ENCODE results near the gene CPLANE2.

CPLANE2 gene

GRCh38 chr1:16184557-16185303 is 52.3 kb downstream of the CPLANE2 start:
- no peaks in the 10 kb centered on the region for H3K4me1 ChIP-seq
- no peak overlapping the region for H3K4me3 ChIP-seq (ENCODE audit: low read depth, low read length)
- H2AFZ ChIP-seq, result no peak overlapping the region
- no peak overlapping the region for H3K4me2 ChIP-seq (ENCODE audit: low read length)
- no peaks in the 10 kb centered on the region for H3K9me3 ChIP-seq (ENCODE audit: control insufficient read depth, low read length)
- no peak for TF ChIP-seq CTCF (IDR thresholded peaks at IDR 0.05)
- no peak overlapping the region for H3K9ac ChIP-seq
- H3K36me3 ChIP-seq (ENCODE audit: control insufficient read depth, insufficient read depth, low read length), result no peaks in the 10 kb centered on the region
- H3K79me2 ChIP-seq, result no peaks in the 10 kb centered on the region
- H3K27ac ChIP-seq, result no peak overlapping the region
- no peaks in the 10 kb centered on the region for H3K27me3 ChIP-seq (ENCODE audit: control insufficient read depth, insufficient read depth, low read length)

GRCh38 chr1:16183765-16184556 is 53.0 kb downstream of the CPLANE2 start:
- TF ChIP-seq CTCF (IDR thresholded peaks at IDR 0.05), result no peak
- no peak overlapping the region for H3K9ac ChIP-seq
- no peaks in the 10 kb centered on the region for H3K79me2 ChIP-seq

GRCh38 chr1:16183179-16183578 is 53.8 kb downstream of the CPLANE2 start:
- Histone ChIP-seq H3K27ac (no peak overlapping the region), H3K4me2 (ENCODE audit: low read length) (no peak overlapping the region), H3K4me1 (no peaks in the 10 kb centered on the region), H3K36me3 (ENCODE audit: control insufficient read depth, insufficient read depth, low read length) (no peaks in the 10 kb centered on the region), H3K79me2 (no peaks in the 10 kb centered on the region), H3K4me3 (ENCODE audit: low read depth, low read length) (no peak overlapping the region), H2AFZ (no peak overlapping the region), H3K9ac (no peak overlapping the region), H3K9me3 (ENCODE audit: control insufficient read depth, low read length) (no peaks in the 10 kb centered on the region), H3K27me3 (ENCODE audit: control insufficient read depth, insufficient read depth, low read length) (no peaks in the 10 kb centered on the region)
- no peak for TF ChIP-seq CTCF (IDR thresholded peaks at IDR 0.05)

More at GRCh38 chr1:16183765-16184556, 53.0 kb downstream of the CPLANE2 start:
- H3K36me3 ChIP-seq (ENCODE audit: control insufficient read depth, insufficient read depth, low read length), result no peaks in the 10 kb centered on the region
- H3K27me3 ChIP-seq (ENCODE audit: control insufficient read depth, insufficient read depth, low read length), result no peaks in the 10 kb centered on the region
- H3K4me1 ChIP-seq, result no peaks in the 10 kb centered on the region
- H3K27ac ChIP-seq, result no peak overlapping the region
- no peak overlapping the region for H2AFZ ChIP-seq
- no peak overlapping the region for H3K4me3 ChIP-seq (ENCODE audit: low read depth, low read length)
- no peaks in the 10 kb centered on the region for H3K9me3 ChIP-seq (ENCODE audit: control insufficient read depth, low read length)
- H3K4me2 ChIP-seq (ENCODE audit: low read length), result no peak overlapping the region

GRCh38 chr1:16181887-16182719 is 54.9 kb downstream of the CPLANE2 start:
- Histone ChIP-seq H2AFZ (peak overlapping the region; percentile 53), H3K4me2 (ENCODE audit: low read length) (no peak overlapping the region), H3K4me1 (no peaks in the 10 kb centered on the region), H3K4me3 (ENCODE audit: low read depth, low read length) (no peak overlapping the region), H3K27ac (peak overlapping the region; percentile 71), H3K9me3 (ENCODE audit: control insufficient read depth, low read length) (no peaks in the 10 kb centered on the region), H3K9ac (no peak overlapping the region), H3K36me3 (ENCODE audit: control insufficient read depth, insufficient read depth, low read length) (no peaks in the 10 kb centered on the region), H3K79me2 (no peaks in the 10 kb centered on the region), H3K27me3 (ENCODE audit: control insufficient read depth, insufficient read depth, low read length) (no peaks in the 10 kb centered on the region)
- TF ChIP-seq CTCF (IDR thresholded peaks at IDR 0.05), result no peak

Measured in parathyroid adenoma (tissue), 2 donors.